ENCODE results near the gene HOMER2. TPM values are rescaled to one million over a fixed set of nuclear protein-coding genes. Genes with fewer than 3 reads are reported as not detected.

The HOMER2 gene
- total RNA-seq, 4 donors from 2014 or later: 81.4 to 120 (median 99.2) TPM

- TF ChIP-seq POLR2A (IDR thresholded peaks at IDR 0.05) (no peak), CTCF (IDR thresholded peaks at IDR 0.05) (no peak), EP300 (IDR thresholded peaks at IDR 0.05) (no peak), POLR2AphosphoS5 (IDR thresholded peaks at IDR 0.05) (no peak)
- Histone ChIP-seq H3K4me1 (no peaks in the 10 kb centered on the region), H3K27me3 (no peaks in the 10 kb centered on the region), H3K36me3 (no peaks in the 10 kb centered on the region), H3K27ac (no peak overlapping the region), H3K4me3 (no peak overlapping the region), H3K9me3 (no peaks in the 10 kb centered on the region)
- WGBS: 100% methylated on average over 1 of the region's 1 CpG
- no peak for DNase-seq (ENCODE audit: low spot score in 2 of 2)
Measured at GRCh38 chr15:82979726-82980125, 27.2 kb upstream of the HOMER2 start.

- Histone ChIP-seq H3K4me1 (no peaks in the 10 kb centered on the region), H3K4me3 (no peak overlapping the region), H3K27ac (no peak overlapping the region), H3K27me3 (no peaks in the 10 kb centered on the region), H3K36me3 (no peaks in the 10 kb centered on the region), H3K9me3 (no peaks in the 10 kb centered on the region)
- whole genome bisulfite sequencing: 93% methylated on average over 5 of the region's 5 CpGs
- DNase-seq (ENCODE audit: low spot score in 2 of 2): no peak
- TF ChIP-seq EP300 (IDR thresholded peaks at IDR 0.05): no peak
- no peak for TF ChIP-seq POLR2A (IDR thresholded peaks at IDR 0.05)
- TF ChIP-seq POLR2AphosphoS5 (IDR thresholded peaks at IDR 0.05): no peak
- no peak for TF ChIP-seq CTCF (IDR thresholded peaks at IDR 0.05)
Measured at GRCh38 chr15:82978438-82978837, 25.9 kb upstream of the HOMER2 start.

GRCh38 chr15:82977076-82977475 is 24.6 kb upstream of the HOMER2 start:
- no peak for TF ChIP-seq POLR2AphosphoS5 (IDR thresholded peaks at IDR 0.05)
- TF ChIP-seq EP300 (IDR thresholded peaks at IDR 0.05): no peak
- TF ChIP-seq POLR2A (IDR thresholded peaks at IDR 0.05): no peak
- TF ChIP-seq CTCF (IDR thresholded peaks at IDR 0.05): no peak
- WGBS: 82% methylated on average over 1 of the region's 1 CpG
- Histone ChIP-seq H3K9me3 (no peaks in the 10 kb centered on the region), H3K4me1 (no peaks in the 10 kb centered on the region), H3K27ac (no peak overlapping the region), H3K36me3 (no peaks in the 10 kb centered on the region), H3K4me3 (no peak overlapping the region), H3K27me3 (no peaks in the 10 kb centered on the region)
- DNase-seq (ENCODE audit: low spot score in 2 of 2): no peak

- Histone ChIP-seq H3K9me3 (no peaks in the 10 kb centered on the region), H3K4me3 (no peak overlapping the region), H3K27me3 (no peaks in the 10 kb centered on the region), H3K36me3 (no peaks in the 10 kb centered on the region), H3K27ac (no peak overlapping the region), H3K4me1 (no peaks in the 10 kb centered on the region)
- TF ChIP-seq POLR2A (IDR thresholded peaks at IDR 0.05) (no peak), EP300 (IDR thresholded peaks at IDR 0.05) (no peak)
- WGBS: 91% methylated on average over 1 of the region's 1 CpG
- DNase-seq (ENCODE audit: low spot score in 2 of 2): no peak
Measured at GRCh38 chr15:82972990-82973389, 20.5 kb upstream of the HOMER2 start.

GRCh38 chr15:82971218-82971984 is 18.9 kb upstream of the HOMER2 start:
- Histone ChIP-seq H3K27ac (no peak overlapping the region), H3K36me3 (no peaks in the 10 kb centered on the region), H3K27me3 (no peaks in the 10 kb centered on the region), H3K4me1 (no peaks in the 10 kb centered on the region), H3K4me3 (no peak overlapping the region), H3K9me3 (no peaks in the 10 kb centered on the region)
- 78% methylated on average over 2 of the region's 2 CpGs for WGBS
- no peak for TF ChIP-seq POLR2AphosphoS5 (IDR thresholded peaks at IDR 0.05)
- TF ChIP-seq EP300 (IDR thresholded peaks at IDR 0.05): no peak
- no peak for TF ChIP-seq CTCF (IDR thresholded peaks at IDR 0.05)
- no peak for TF ChIP-seq POLR2A (IDR thresholded peaks at IDR 0.05)
- no peak for DNase-seq (ENCODE audit: low spot score in 2 of 2)

Data from suprapubic skin (tissue), 4 donors.